ENCODE data around the gene PDCD6IP. TPM values are rescaled to one million over a fixed set of nuclear protein-coding genes. Genes with fewer than 3 reads are reported as not detected.

PDCD6IP gene
- polyA plus RNA-seq, 1 donor from 2014 or later: 196 TPM

DNA sequence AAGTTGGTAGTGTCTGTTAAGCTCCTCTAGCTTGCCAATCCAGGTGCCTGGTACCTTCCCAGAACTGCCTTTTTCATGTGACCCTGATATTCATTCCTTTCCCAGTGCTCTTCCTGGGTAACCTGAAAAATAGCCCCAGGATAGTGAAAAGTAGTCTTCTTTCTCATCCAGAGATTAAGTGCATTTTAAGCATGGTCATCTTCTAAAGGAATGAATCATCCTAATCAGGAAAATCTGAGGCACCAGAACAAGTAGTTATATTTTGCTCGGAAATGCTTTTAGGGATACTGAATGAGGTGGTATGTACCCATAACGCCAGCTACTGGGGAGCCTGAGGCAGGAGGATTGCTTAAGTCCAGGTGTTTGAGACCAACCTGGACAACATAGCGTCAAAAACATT lies 23.1 kb upstream of the PDCD6IP start:
- H3F3A ChIP-seq (ENCODE audit: insufficient read depth, low read length, poor library complexity, severe bottlenecking): no peaks in the 10 kb centered on the region
- H3K79me2 ChIP-seq (replicated peaks; ENCODE audit: insufficient read depth, low read length): no peaks in the 10 kb centered on the region
- H3K9me2 ChIP-seq (ENCODE audit: insufficient read depth, low read length): no peaks in the 10 kb centered on the region
- H3K27me3 ChIP-seq (ENCODE audit: insufficient read depth, low read depth, low read length): no peaks in the 10 kb centered on the region
- no peaks in the 10 kb centered on the region for H3K9me3 ChIP-seq (ENCODE audit: low read length)
- no peaks in the 10 kb centered on the region for H3K36me3 ChIP-seq (ENCODE audit: insufficient read depth, low read length)
- no peak overlapping the region for H3K9ac ChIP-seq (ENCODE audit: low read length)
- H3K4me3 ChIP-seq (ENCODE audit: low read length): no peak overlapping the region
- no peak overlapping the region for H2AFZ ChIP-seq (ENCODE audit: low read depth, low read length)
- H3K4me2 ChIP-seq (ENCODE audit: low read length): no peak overlapping the region
- no peaks in the 10 kb centered on the region for H4K20me1 ChIP-seq (ENCODE audit: insufficient read depth)
- TF ChIP-seq EP300 (conservative IDR thresholded peaks at IDR 0.05; ENCODE audit: poor library complexity, severe bottlenecking) (no peak), TAF1 (IDR thresholded peaks at IDR 0.05; ENCODE audit: low read depth) (no peak), SMC3 (conservative IDR thresholded peaks at IDR 0.05; ENCODE audit: poor library complexity) (no peak), EZH2 (IDR thresholded peaks at IDR 0.05; ENCODE audit: borderline replicate concordance, insufficient read depth, low read length, poor library complexity, severe bottlenecking) (no peak)
- TF ChIP-seq, protein P1, sequence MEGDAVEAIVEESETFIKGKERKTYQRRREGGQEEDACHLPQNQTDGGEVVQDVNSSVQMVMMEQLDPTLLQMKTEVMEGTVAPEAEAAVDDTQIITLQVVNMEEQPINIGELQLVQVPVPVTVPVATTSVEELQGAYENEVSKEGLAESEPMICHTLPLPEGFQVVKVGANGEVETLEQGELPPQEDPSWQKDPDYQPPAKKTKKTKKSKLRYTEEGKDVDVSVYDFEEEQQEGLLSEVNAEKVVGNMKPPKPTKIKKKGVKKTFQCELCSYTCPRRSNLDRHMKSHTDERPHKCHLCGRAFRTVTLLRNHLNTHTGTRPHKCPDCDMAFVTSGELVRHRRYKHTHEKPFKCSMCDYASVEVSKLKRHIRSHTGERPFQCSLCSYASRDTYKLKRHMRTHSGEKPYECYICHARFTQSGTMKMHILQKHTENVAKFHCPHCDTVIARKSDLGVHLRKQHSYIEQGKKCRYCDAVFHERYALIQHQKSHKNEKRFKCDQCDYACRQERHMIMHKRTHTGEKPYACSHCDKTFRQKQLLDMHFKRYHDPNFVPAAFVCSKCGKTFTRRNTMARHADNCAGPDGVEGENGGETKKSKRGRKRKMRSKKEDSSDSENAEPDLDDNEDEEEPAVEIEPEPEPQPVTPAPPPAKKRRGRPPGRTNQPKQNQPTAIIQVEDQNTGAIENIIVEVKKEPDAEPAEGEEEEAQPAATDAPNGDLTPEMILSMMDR (IDR thresholded peaks at IDR 0.05; ENCODE audit: poor library complexity, severe bottlenecking): no peak
- no peak overlapping the region for H3K27ac ChIP-seq (ENCODE audit: low read length)

DNA sequence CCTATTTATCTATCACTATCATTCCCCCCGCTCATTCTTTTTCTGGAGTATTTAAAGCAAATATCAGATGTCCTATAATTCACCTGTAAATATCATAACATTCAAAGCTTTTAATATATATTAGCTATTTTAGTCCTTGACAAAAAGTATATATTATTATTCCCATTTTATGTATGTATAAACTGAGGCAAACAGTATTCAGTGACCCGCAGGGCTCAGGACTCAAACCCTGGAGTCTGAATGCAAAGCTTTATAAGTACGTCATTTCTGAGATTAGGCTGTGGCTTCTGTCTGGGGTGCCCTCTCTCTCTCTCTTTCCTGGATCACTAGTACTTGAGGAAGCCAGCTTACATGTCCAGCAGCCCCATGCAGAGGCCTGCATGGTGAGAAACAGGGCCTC lies 20.4 kb upstream of the PDCD6IP start:
- Histone ChIP-seq H3K4me2 (ENCODE audit: low read length) (no peak overlapping the region), H3K9me2 (ENCODE audit: insufficient read depth, low read length) (no peaks in the 10 kb centered on the region), H2AFZ (ENCODE audit: low read depth, low read length) (no peak overlapping the region), H3K79me2 (replicated peaks; ENCODE audit: insufficient read depth, low read length) (no peaks in the 10 kb centered on the region), H3K27ac (ENCODE audit: low read length) (no peak overlapping the region), H3K27me3 (ENCODE audit: insufficient read depth, low read depth, low read length) (no peaks in the 10 kb centered on the region), H3K4me3 (ENCODE audit: low read length) (no peak overlapping the region), H3F3A (ENCODE audit: insufficient read depth, low read length, poor library complexity, severe bottlenecking) (no peaks in the 10 kb centered on the region), H3K9me3 (ENCODE audit: low read length) (no peaks in the 10 kb centered on the region), H4K20me1 (ENCODE audit: insufficient read depth) (no peaks in the 10 kb centered on the region), H3K36me3 (ENCODE audit: insufficient read depth, low read length) (no peaks in the 10 kb centered on the region), H3K9ac (ENCODE audit: low read length) (no peak overlapping the region)
- TF ChIP-seq TAF1 (IDR thresholded peaks at IDR 0.05; ENCODE audit: low read depth): no peak
- TF ChIP-seq EZH2 (IDR thresholded peaks at IDR 0.05; ENCODE audit: borderline replicate concordance, insufficient read depth, low read length, poor library complexity, severe bottlenecking): no peak
- TF ChIP-seq SMC3 (conservative IDR thresholded peaks at IDR 0.05; ENCODE audit: poor library complexity): no peak
- TF ChIP-seq EP300 (conservative IDR thresholded peaks at IDR 0.05; ENCODE audit: poor library complexity, severe bottlenecking): no peak
- TF ChIP-seq MXI1 (conservative IDR thresholded peaks at IDR 0.05; ENCODE audit: poor library complexity, severe bottlenecking): no peak
- TF ChIP-seq RAD21 (conservative IDR thresholded peaks at IDR 0.05): no peak
- TF ChIP-seq, protein P1 (IDR thresholded peaks at IDR 0.05; ENCODE audit: poor library complexity, severe bottlenecking): no peak
- TF ChIP-seq, protein P2, sequence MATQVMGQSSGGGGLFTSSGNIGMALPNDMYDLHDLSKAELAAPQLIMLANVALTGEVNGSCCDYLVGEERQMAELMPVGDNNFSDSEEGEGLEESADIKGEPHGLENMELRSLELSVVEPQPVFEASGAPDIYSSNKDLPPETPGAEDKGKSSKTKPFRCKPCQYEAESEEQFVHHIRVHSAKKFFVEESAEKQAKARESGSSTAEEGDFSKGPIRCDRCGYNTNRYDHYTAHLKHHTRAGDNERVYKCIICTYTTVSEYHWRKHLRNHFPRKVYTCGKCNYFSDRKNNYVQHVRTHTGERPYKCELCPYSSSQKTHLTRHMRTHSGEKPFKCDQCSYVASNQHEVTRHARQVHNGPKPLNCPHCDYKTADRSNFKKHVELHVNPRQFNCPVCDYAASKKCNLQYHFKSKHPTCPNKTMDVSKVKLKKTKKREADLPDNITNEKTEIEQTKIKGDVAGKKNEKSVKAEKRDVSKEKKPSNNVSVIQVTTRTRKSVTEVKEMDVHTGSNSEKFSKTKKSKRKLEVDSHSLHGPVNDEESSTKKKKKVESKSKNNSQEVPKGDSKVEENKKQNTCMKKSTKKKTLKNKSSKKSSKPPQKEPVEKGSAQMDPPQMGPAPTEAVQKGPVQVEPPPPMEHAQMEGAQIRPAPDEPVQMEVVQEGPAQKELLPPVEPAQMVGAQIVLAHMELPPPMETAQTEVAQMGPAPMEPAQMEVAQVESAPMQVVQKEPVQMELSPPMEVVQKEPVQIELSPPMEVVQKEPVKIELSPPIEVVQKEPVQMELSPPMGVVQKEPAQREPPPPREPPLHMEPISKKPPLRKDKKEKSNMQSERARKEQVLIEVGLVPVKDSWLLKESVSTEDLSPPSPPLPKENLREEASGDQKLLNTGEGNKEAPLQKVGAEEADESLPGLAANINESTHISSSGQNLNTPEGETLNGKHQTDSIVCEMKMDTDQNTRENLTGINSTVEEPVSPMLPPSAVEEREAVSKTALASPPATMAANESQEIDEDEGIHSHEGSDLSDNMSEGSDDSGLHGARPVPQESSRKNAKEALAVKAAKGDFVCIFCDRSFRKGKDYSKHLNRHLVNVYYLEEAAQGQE (IDR thresholded peaks at IDR 0.05; ENCODE audit: borderline replicate concordance): no peak
- no peak for TF ChIP-seq POLR2AphosphoS5 (IDR thresholded peaks at IDR 0.05)
